ENCODE data around the gene EMID1. TPM values are rescaled to one million over a fixed set of nuclear protein-coding genes. Genes with fewer than 3 reads are reported as not detected.

Gene EMID1
- total and polyA plus RNA-seq, 8 donors = 1.8 to 23.6 (median 10.3) TPM; not detected in 1

GRCh38 chr22:29255064-29255621, 49.4 kb downstream of the EMID1 start:
- 86 to 100% (median 95%) methylated on average over 2 to 11 of the region's 11 CpGs for whole genome bisulfite sequencing, 5 donors
- H3K27ac ChIP-seq = no peak overlapping the region
- peaks cover 0 to 14% (median 11%) of the 10 kb centered on the region in 4 donors for H3K36me3 ChIP-seq
- no peak for DNase-seq
- no peaks in the 10 kb centered on the region for H3K9me3 ChIP-seq
- no peaks in the 10 kb centered on the region for H3K27me3 ChIP-seq
- no peaks in the 10 kb centered on the region for H3K4me1 ChIP-seq
- TF ChIP-seq POLR2A (IDR thresholded peaks at IDR 0.05) (no peak), EP300 (IDR thresholded peaks at IDR 0.05) (no peak), POLR2AphosphoS5 (IDR thresholded peaks at IDR 0.05) (no peak), CTCF (IDR thresholded peaks at IDR 0.05) (no peak)
- intact Hi-C loops (cut with DNase I; ENCODE audit: low total_unique reads) = loop anchor here (10.0 kb wide), 2 partner anchors 190 to 400 kb away; partner anchors contain the start of gene C22orf31
- H3K4me3 ChIP-seq = no peak overlapping the region

DNA sequence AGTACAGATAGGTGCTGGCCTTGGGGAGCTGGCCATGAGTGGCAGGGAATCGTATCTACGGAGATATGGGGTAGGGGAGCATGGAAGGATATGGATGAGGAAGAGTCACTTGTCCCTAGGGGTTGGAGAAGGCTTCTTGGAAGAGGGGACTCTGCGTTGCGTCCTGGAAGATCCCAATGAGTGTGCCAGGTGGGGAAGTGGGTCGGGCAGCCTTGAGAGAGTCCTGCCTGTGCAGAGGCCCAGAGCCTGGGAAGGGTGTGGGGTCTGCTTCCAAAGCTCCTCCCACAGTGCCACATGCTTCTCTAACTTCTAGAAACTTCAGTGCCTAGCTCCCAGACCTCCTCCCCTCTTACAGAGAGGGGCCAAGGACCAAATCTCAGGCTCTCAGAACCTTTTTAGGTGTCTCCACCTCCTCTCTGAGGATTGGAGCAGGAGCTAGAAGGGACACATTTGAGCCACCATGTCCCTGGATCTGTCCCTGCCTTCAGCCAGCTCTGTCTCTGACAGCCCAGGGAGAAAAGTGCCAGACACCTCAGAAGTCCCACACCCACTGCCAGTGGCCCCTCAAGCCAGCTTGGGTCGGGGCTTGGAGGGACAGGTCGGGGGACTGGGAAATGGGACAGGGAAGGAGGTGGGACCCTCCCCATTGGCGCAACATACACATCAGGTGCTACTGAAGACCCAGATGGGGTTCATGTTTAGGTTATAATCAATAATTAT, 51.1 kb downstream of the EMID1 start:
- DNase-seq = no peak
- peaks cover 0 to 23% (median 19%) of the 10 kb centered on the region in 4 donors for H3K36me3 ChIP-seq
- 83 to 93% (median 92%) methylated on average over 8 of the region's 8 CpGs for WGBS, 5 donors
- no peaks in the 10 kb centered on the region for H3K4me1 ChIP-seq
- no peaks in the 10 kb centered on the region for H3K27me3 ChIP-seq
- no peak overlapping the region for H3K4me3 ChIP-seq
- H3K9me3 ChIP-seq = no peaks in the 10 kb centered on the region
- TF ChIP-seq POLR2AphosphoS5 (IDR thresholded peaks at IDR 0.05) (no peak), CTCF (IDR thresholded peaks at IDR 0.05) (no peak), POLR2A (IDR thresholded peaks at IDR 0.05) (no peak), EP300 (IDR thresholded peaks at IDR 0.05) (no peak)
- intact Hi-C loops (cut with DNase I; ENCODE audit: low total_unique reads) = loop anchor here (10.0 kb wide), 2 partner anchors 192 to 402 kb away; partner anchors contain the start of gene C22orf31
- H3K27ac ChIP-seq = no peak overlapping the region

GRCh38 chr22:29257751-29258181, 52.1 kb downstream of the EMID1 start:
- peaks cover 0 to 23% (median 19%) of the 10 kb centered on the region in 4 donors for H3K36me3 ChIP-seq
- TF ChIP-seq POLR2A (IDR thresholded peaks at IDR 0.05) (no peak), POLR2AphosphoS5 (IDR thresholded peaks at IDR 0.05) (no peak), CTCF (IDR thresholded peaks at IDR 0.05) (no peak), EP300 (IDR thresholded peaks at IDR 0.05) (no peak)
- H3K9me3 ChIP-seq = no peaks in the 10 kb centered on the region
- 71 to 78% (median 75%) methylated on average over 2 to 8 of the region's 8 CpGs for WGBS, 5 donors
- no peaks in the 10 kb centered on the region for H3K27me3 ChIP-seq
- H3K27ac ChIP-seq = no peak overlapping the region
- no peak overlapping the region for H3K4me3 ChIP-seq
- no peak for DNase-seq
- no peaks in the 10 kb centered on the region for H3K4me1 ChIP-seq
- intact Hi-C loops (cut with DNase I; ENCODE audit: low total_unique reads) = loop anchor here (10.0 kb wide), 2 partner anchors 193 to 403 kb away; partner anchors contain the start of gene C22orf31

DNA sequence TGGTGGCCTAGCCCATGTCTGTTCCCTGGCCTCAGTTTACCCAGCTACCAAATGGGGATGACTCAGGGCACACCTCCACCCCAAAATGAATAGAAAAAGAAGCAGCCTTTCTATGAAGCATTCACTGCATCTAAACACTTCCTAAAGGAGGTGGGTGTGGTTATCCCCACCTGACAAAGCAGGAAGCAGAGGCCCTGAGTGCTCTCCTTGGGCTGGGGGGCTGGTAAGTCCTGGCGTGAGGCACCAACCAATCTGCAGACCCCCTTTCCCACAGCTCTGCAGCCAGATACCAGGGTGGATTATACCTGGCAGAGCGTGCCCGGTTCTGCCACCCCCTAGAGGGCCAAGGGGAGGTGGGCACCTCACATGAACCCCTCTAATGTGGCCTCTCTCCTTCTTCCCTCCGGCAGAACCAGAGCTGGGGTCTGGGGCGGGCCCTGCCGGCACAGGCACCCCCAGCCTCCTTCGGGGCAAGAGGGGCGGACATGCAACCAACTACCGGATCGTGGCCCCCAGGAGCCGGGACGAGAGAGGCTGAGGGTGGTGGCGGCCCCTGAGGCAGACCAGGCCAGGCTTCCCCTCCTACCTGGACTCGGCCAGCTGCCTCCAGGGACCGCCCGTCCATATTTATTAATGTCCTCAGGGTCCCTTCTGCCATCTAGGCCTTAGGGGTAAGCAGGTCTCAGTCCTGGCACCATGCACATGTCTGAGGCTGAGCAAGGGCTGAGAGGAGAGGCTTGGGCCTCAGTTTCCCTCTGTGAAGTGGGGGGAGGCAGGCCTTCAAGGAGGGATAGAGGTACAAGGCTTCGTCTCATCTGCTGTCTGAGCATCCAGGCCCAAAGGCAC, 52.9 kb downstream of the EMID1 start:
- H3K4me1 ChIP-seq = no peaks in the 10 kb centered on the region
- WGBS, 5 donors = 89 to 95% (median 93%) methylated on average over 3 to 17 of the region's 17 CpGs
- H3K4me3 ChIP-seq = no peak overlapping the region
- H3K36me3 ChIP-seq = peaks cover 0 to 25% (median 22%) of the 10 kb centered on the region in 4 donors
- H3K27me3 ChIP-seq = no peaks in the 10 kb centered on the region
- no peak for TF ChIP-seq POLR2A (IDR thresholded peaks at IDR 0.05)
- TF ChIP-seq POLR2AphosphoS5 (IDR thresholded peaks at IDR 0.05) = no peak
- TF ChIP-seq CTCF (IDR thresholded peaks at IDR 0.05) = no peak
- no peak for TF ChIP-seq EP300 (IDR thresholded peaks at IDR 0.05)
- intact Hi-C loops (cut with DNase I; ENCODE audit: low total_unique reads) = loop anchor here (10.0 kb wide), 2 partner anchors 194 to 404 kb away; partner anchors contain the start of gene C22orf31
- no peaks in the 10 kb centered on the region for H3K9me3 ChIP-seq
- DNase-seq = no peak
- H3K27ac ChIP-seq = no peak overlapping the region
